H9 (cell line): Measurements from ENCODE around the gene CAPN5. TPM values are rescaled to one million over a fixed set of nuclear protein-coding genes. Genes with fewer than 3 reads are reported as not detected.

ENCODE experiments used
- DNase-seq: peaks from one replicate; pipeline ENCODE4 v3.0.0-alpha.2; 2017
- H2AFZ ChIP-seq: one replicate; pipeline ENCODE4 v1.6.1; 2013; ENCODE audit warnings: mild to moderate bottlenecking, low read length, control low read depth, moderate library complexity
- H2AK5ac ChIP-seq: 2 replicates; pipeline ENCODE4 v1.6.1; 2013; ENCODE audit warnings: low read length, control low read depth, mixed read lengths; ENCODE audit not compliant: insufficient read length
- H2BK120ac ChIP-seq: one replicate; pipeline ENCODE4 v1.6.1; 2013; ENCODE audit warnings: low read depth, mild to moderate bottlenecking, low read length, control low read depth, inconsistent platforms; ENCODE audit not compliant: poor library complexity, severe bottlenecking
- H2BK12ac ChIP-seq: 2 replicates; pipeline ENCODE4 v1.6.1; 2013; ENCODE audit warnings: low read length, control low read depth, mixed read lengths, low read depth; ENCODE audit not compliant: insufficient read length
- H2BK15ac ChIP-seq: 2 replicates; pipeline ENCODE4 v1.6.1; 2013; ENCODE audit warnings: low read depth, low read length, control low read depth
- H2BK20ac ChIP-seq: one replicate; pipeline ENCODE4 v1.6.1; 2013; ENCODE audit warnings: low read depth, mild to moderate bottlenecking, low read length, control low read depth, inconsistent platforms; ENCODE audit not compliant: poor library complexity, severe bottlenecking
- H2BK5ac ChIP-seq: 2 replicates; pipeline ENCODE4 v1.6.1; 2013; ENCODE audit warnings: low read length, control low read depth, mixed read lengths; ENCODE audit not compliant: insufficient read length
- H3K14ac ChIP-seq: 2 replicates; pipeline ENCODE4 v1.6.1; 2013; ENCODE audit warnings: low read length, control low read depth; ENCODE audit not compliant: insufficient read depth
- H3K18ac ChIP-seq: 2 replicates; pipeline ENCODE4 v1.6.1; 2013; ENCODE audit warnings: low read depth, mild to moderate bottlenecking, mixed read lengths, low read length, control low read depth; ENCODE audit not compliant: insufficient read length
- H3K23ac ChIP-seq: 2 replicates; pipeline ENCODE4 v1.6.1; 2013; ENCODE audit warnings: low read length, control low read depth, mixed read lengths, low read depth; ENCODE audit not compliant: insufficient read length
- H3K23me2 ChIP-seq: 2 replicates; pipeline ENCODE4 v1.6.1; 2013; ENCODE audit warnings: low read depth, mild to moderate bottlenecking, mixed read lengths, low read length, control low read depth; ENCODE audit not compliant: insufficient read length, poor library complexity, severe bottlenecking
- H3K27ac ChIP-seq: 2 replicates; pipeline ENCODE4 v1.5.1; 2013; ENCODE audit warnings: low read length, control low read depth, mixed read lengths, low read depth; ENCODE audit not compliant: insufficient read length
- H3K27me3 ChIP-seq: 2 replicates; pipeline ENCODE4 v1.6.1; 2013; ENCODE audit warnings: low read length, control low read depth, inconsistent platforms; ENCODE audit not compliant: insufficient read depth
- H3K4ac ChIP-seq: 2 replicates; pipeline ENCODE4 v1.6.1; 2013; ENCODE audit warnings: low read depth, mild to moderate bottlenecking, control low read depth, inconsistent platforms, low read length, moderate library complexity
- H3K4me1 ChIP-seq: 2 replicates; pipeline ENCODE4 v1.6.1; 2013; ENCODE audit warnings: low read length, control low read depth, inconsistent platforms; ENCODE audit not compliant: insufficient read depth
- H3K4me2 ChIP-seq: 2 replicates; pipeline ENCODE4 v1.6.1; 2013; ENCODE audit warnings: low read length, control low read depth, mixed read lengths; ENCODE audit not compliant: insufficient read length, insufficient read depth
- H3K56ac ChIP-seq: 2 replicates; pipeline ENCODE4 v1.6.1; 2013; ENCODE audit warnings: low read depth, mild to moderate bottlenecking, mixed read lengths, low read length, control low read depth; ENCODE audit not compliant: insufficient read length
- H3K79me1 ChIP-seq: 2 replicates; pipeline ENCODE4 v1.6.1; 2013; ENCODE audit warnings: low read depth, mild to moderate bottlenecking, moderate library complexity, low read length, control low read depth, inconsistent platforms; ENCODE audit not compliant: insufficient read depth, poor library complexity, severe bottlenecking
- H3K79me2 ChIP-seq: 2 replicates; pipeline ENCODE4 v1.6.1; 2013; ENCODE audit warnings: low read length, control low read depth, inconsistent platforms; ENCODE audit not compliant: insufficient read depth
- H3K9ac ChIP-seq: 2 replicates; pipeline ENCODE4 v1.6.1; 2013; ENCODE audit warnings: low read length, control low read depth, mixed read lengths; ENCODE audit not compliant: insufficient read length; ENCODE audit errors: extremely low read depth
- H3K9me3 ChIP-seq: one replicate; pipeline ENCODE4 v1.6.1; 2013; ENCODE audit warnings: low read depth, low read length, inconsistent platforms; ENCODE audit not compliant: control insufficient read depth
- H3T11ph ChIP-seq: one replicate; pipeline ENCODE4 v1.6.1; 2013; ENCODE audit warnings: mild to moderate bottlenecking, low read length, control low read depth, inconsistent platforms
- H4K20me1 ChIP-seq: one replicate; pipeline ENCODE4 v1.6.1; 2013; ENCODE audit not compliant: control insufficient read depth, insufficient read length, insufficient read depth
- H4K5ac ChIP-seq: 2 replicates; pipeline ENCODE4 v1.6.1; 2013; ENCODE audit warnings: low read depth, mild to moderate bottlenecking, mixed read lengths, low read length, control low read depth; ENCODE audit not compliant: insufficient read length
- H4K8ac ChIP-seq: replicated peaks from 2 replicates; pipeline ENCODE4 v1.6.1; 2013; ENCODE audit warnings: low read length, control low read depth, mixed read lengths, low read depth; ENCODE audit not compliant: insufficient read length
- H4K91ac ChIP-seq: 2 replicates; pipeline ENCODE4 v1.6.1; 2013; ENCODE audit warnings: low read depth, mild to moderate bottlenecking, moderate library complexity, mixed read lengths, low read length, control low read depth; ENCODE audit not compliant: insufficient read length
- H3K27ac Mint-ChIP-seq, 3 experiments: 2 replicates in 2 of 3; 3 replicates in 1 of 3; pipeline ENCODE4 v1.8.0; 2020 to 2021; ENCODE audit warnings: mixed read lengths in 3 of 3, mild to moderate bottlenecking in 1 of 3, moderate library complexity in 1 of 3
- H3K27me3 Mint-ChIP-seq: 2 replicates; pipeline ENCODE4 v1.8.0; 2021; ENCODE audit warnings: low read depth, mild to moderate bottlenecking, moderate library complexity, mixed read lengths
- H3K36me3 Mint-ChIP-seq, 3 experiments: 2 replicates in 2 of 3; 3 replicates in 1 of 3; pipeline ENCODE4 v1.8.0; 2020 to 2021; ENCODE audit warnings: low read depth in 3 of 3, mixed read lengths in 3 of 3; ENCODE audit not compliant: insufficient read depth in 1 of 3
- H3K4me1 Mint-ChIP-seq, 2 experiments: 2 replicates each; pipeline ENCODE4 v1.8.0; 2020; ENCODE audit warnings: mixed read lengths in 2 of 2
- H3K4me3 Mint-ChIP-seq, 2 experiments: 2 replicates in 1 of 2; 3 replicates in 1 of 2; pipeline ENCODE4 v1.8.0; 2020 to 2021; ENCODE audit warnings: mild to moderate bottlenecking in 2 of 2, mixed read lengths in 2 of 2, moderate library complexity in 1 of 2
- H3K9me3 Mint-ChIP-seq, 2 experiments: 2 replicates in 1 of 2; 3 replicates in 1 of 2; pipeline ENCODE4 v1.8.0; 2020; ENCODE audit warnings: mild to moderate bottlenecking in 2 of 2, mixed read lengths in 2 of 2, moderate library complexity in 1 of 2
- WGBS: extraction: QIAGEN DNeasy Blood & Tissue Kit; methylation state at CpG from one replicate; pipeline ENCODE4 v1.1.7; 2013; ENCODE audit warnings: missing lambda C conversion rate, low lambda C conversion rate, mixed read lengths; ENCODE audit not compliant: insufficient read length; ENCODE audit errors: extremely low coverage; 5-methylcytosine and 5-hydroxymethylcytosine counted together
- total RNA-seq: library from RNA; stranded (reverse); gene quantifications from 2 replicates; pipeline ENCODE4 v1.2.1, GENCODE V29; 2021
- TF ChIP-seq, protein P1 (sequence below): fragments of 200-600 bp; sonication (generic); conservative IDR thresholded peaks from 3 replicates; pipeline ENCODE4 v1.8.0; 2021; ENCODE audit warnings: antibody characterized with exemption, mild to moderate bottlenecking

The CAPN5 gene
- total RNA-seq, 1 experiment from 2014 or later: 16.7 TPM

DNA sequence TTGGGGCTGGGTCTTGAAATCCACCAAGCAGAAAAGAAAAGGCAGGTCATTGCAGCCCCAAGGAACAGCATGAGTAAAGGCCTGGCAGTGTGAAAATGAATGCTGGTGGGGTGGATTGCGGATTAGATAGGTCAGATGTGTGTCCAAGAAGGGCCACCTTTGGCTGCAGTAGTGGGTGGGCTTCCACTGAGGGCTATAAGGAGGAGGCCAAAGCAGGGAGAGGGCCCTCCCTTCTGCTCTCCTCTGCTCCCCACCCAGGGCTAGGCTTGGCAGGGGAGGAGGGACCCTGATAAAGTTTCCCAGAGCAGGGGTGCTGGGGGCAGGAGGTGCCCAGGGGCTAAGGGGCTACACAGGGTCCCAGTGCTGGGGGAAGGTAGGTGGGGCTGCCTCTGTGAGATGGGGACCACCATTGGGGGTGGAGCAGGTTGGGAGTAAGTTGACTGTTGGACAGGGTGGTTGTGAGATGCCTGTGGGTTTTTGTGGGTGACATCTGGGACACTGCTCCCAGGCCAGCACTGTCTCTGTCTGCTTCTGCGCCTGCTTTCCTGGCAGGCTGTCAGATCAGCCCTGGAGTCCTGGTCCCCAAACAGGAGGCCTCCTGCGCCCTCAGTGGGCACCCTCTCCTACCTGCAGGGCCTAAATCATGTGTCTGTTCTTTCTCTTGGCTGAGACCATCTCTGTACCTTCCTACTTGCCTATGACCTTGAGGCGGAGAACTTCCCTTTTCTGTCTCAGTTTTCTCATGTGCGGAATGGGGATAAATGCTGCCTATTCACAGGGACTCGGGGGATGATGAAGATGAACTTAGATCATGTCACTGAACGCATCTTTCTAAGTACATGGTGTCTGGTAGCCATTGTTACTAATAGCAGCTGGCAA, 1.9 kb downstream of the CAPN5 start:
- Histone ChIP-seq H3K56ac (no peak overlapping the region), H4K5ac (no peak overlapping the region), H2BK15ac (no peak overlapping the region), H2BK120ac (no peak overlapping the region), H3K23me2 (peaks cover 10% of the 10 kb centered on the region), H3K14ac (no peak overlapping the region), H3K4me1 (no peaks in the 10 kb centered on the region), H2BK12ac (no peak overlapping the region), H3K27ac (no peak overlapping the region), H3K9me3 (no peaks in the 10 kb centered on the region), H4K8ac (no peak overlapping the region), H3K4me2 (no peak overlapping the region), H4K20me1 (no peaks in the 10 kb centered on the region), H3T11ph (no peak overlapping the region), H3K4ac (no peak overlapping the region), H4K91ac (no peak overlapping the region), H2BK20ac (no peak overlapping the region), H3K23ac (no peak overlapping the region), H3K79me1 (no peaks in the 10 kb centered on the region), H3K79me2 (0 out of 2 replicates have a peak, but pooled peaks cover 2% of the 10 kb centered on the region), H3K9ac (no peak overlapping the region), H2AFZ (no peak overlapping the region), H3K27me3 (no peaks in the 10 kb centered on the region), H2BK5ac (no peak overlapping the region), H3K18ac (no peak overlapping the region), H2AK5ac (no peak overlapping the region)
- H3K4me1 Mint-ChIP-seq: peaks cover 17 to 22% of the 10 kb centered on the region in 2 experiments
- H3K27me3 Mint-ChIP-seq: peaks cover 19% of the 10 kb centered on the region
- H3K36me3 Mint-ChIP-seq: no peaks in the 10 kb centered on the region
- no CpG with 5 or more reads among the region's 7 CpGs for WGBS
- TF ChIP-seq, protein P1, sequence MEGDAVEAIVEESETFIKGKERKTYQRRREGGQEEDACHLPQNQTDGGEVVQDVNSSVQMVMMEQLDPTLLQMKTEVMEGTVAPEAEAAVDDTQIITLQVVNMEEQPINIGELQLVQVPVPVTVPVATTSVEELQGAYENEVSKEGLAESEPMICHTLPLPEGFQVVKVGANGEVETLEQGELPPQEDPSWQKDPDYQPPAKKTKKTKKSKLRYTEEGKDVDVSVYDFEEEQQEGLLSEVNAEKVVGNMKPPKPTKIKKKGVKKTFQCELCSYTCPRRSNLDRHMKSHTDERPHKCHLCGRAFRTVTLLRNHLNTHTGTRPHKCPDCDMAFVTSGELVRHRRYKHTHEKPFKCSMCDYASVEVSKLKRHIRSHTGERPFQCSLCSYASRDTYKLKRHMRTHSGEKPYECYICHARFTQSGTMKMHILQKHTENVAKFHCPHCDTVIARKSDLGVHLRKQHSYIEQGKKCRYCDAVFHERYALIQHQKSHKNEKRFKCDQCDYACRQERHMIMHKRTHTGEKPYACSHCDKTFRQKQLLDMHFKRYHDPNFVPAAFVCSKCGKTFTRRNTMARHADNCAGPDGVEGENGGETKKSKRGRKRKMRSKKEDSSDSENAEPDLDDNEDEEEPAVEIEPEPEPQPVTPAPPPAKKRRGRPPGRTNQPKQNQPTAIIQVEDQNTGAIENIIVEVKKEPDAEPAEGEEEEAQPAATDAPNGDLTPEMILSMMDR: no peak
- H3K9me3 Mint-ChIP-seq: no peaks in the 10 kb centered on the region
- no peak overlapping the region for H3K27ac Mint-ChIP-seq
- peak overlapping the region; percentile 72 to 90; a peak in 3 of 5 replicates for H3K4me3 Mint-ChIP-seq
- DNase-seq: peak; percentile 20
